Measurements from ENCODE around the gene CDX1. TPM values are rescaled to one million over a fixed set of nuclear protein-coding genes. Genes with fewer than 3 reads are reported as not detected.

CDX1 gene
- total and polyA plus RNA-seq, 2 of the 8 experiments (the other 6 are each of a cell fraction or from before 2014, with no cell fraction given): not detected

DNA sequence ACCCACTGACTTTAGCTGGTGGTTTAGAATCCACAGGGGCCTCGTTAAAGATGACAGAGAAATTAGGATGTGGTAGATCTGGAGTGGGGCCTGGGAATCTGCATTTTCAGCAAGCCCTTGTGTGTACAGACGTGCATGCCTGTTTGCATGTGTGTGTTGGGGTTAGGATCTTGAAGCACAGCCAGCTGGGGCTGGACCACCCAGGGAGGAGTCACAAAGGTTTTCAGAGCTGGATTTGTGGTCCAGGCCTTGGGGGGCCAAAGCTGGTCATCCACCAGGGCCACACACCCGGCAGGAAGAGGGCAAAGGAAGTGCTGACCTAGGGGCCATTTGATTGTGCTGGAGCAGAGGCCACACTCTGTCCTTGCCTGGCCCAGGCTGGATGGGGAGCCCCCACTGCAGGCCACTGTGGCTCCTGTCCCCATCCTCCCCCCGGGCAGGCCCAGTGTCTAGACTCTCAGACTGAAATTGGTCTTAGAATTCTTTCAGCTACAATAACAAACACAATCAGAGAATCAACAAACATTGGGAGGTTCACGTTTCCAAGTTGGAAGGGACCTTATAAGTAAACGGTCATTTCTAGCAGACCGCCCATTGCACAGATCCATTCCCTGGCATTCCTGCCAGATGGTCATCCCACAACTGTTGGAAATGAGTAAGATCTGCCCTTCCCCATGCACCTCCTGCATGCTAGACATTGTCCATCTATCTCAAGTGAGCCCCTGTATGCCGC lies 10.3 kb downstream of the CDX1 start:
- no peak for FAIRE-seq
- TF ChIP-seq KDM5A (IDR thresholded peaks at IDR 0.05; ENCODE audit: low read length): no peak

More for the DNA sequence above, 10.3 kb downstream of the CDX1 start:
- Histone ChIP-seq H3K4me1 (replicated peaks in 1 of 4; ENCODE audit: control insufficient read depth in 3 of 4, insufficient read depth in 4 of 4, low read length in 3 of 4) (no peaks in the 10 kb centered on the region; a peak in 1 of 7 replicates), H2BK20ac (ENCODE audit: low read length) (no peak overlapping the region), H2BK15ac (ENCODE audit: low read length) (no peak overlapping the region), H3K79me2 (ENCODE audit: control insufficient read depth in 1 of 2, insufficient read depth in 2 of 2, low read length in 2 of 2) (no peaks in the 10 kb centered on the region), H4K20me1 (replicated peaks in 1 of 2; ENCODE audit: control insufficient read depth in 1 of 2, insufficient read depth in 2 of 2, low read length in 2 of 2) (no peaks in the 10 kb centered on the region), H2BK5ac (ENCODE audit: low read depth, low read length) (no peak overlapping the region), H3K9ac (replicated peaks in 1 of 4; ENCODE audit: extremely low read depth in 1 of 4, low read depth in 3 of 4, low read length in 3 of 4) (no peak overlapping the region), H4K91ac (replicated peaks; ENCODE audit: insufficient read length, low read length) (no peak overlapping the region), H3K23me2 (ENCODE audit: low read depth, low read length) (no peaks in the 10 kb centered on the region), H3K9me3 (ENCODE audit: insufficient read depth in 2 of 2, low read depth in 1 of 2, low read length in 1 of 2) (no peaks in the 10 kb centered on the region), H4K5ac (ENCODE audit: insufficient read length, low read depth, low read length) (no peak overlapping the region), H3K14ac (ENCODE audit: insufficient read length) (no peak overlapping the region), H4K8ac (ENCODE audit: extremely low read depth, insufficient read depth, low read length) (no peak overlapping the region), H3K56ac (replicated peaks; ENCODE audit: insufficient read length, low read depth, low read length) (no peak overlapping the region), H3K4me2 (ENCODE audit: insufficient read depth in 1 of 2, low read depth in 2 of 2, low read length in 2 of 2) (no peak overlapping the region), H2AFZ (ENCODE audit: low read length) (no peak overlapping the region), H2BK12ac (ENCODE audit: low read depth, low read length) (no peak overlapping the region), H3K36me3 (ENCODE audit: control insufficient read depth in 2 of 4, insufficient read depth in 4 of 4, low read length in 3 of 4) (no peaks in the 10 kb centered on the region), H3K27me3 (replicated peaks in 1 of 4; ENCODE audit: control insufficient read depth in 3 of 4, extremely low read depth in 1 of 4, insufficient read depth in 3 of 4, low read length in 3 of 4) (peaks cover 0 to 13% (median 5%) of the 10 kb centered on the region in 4 experiments; a peak in 4 of 7 replicates), H2BK120ac (replicated peaks; ENCODE audit: low read depth, low read length) (no peak overlapping the region), H3K23ac (ENCODE audit: insufficient read length) (no peak overlapping the region), H3K27ac (ENCODE audit: low read depth, low read length) (no peak overlapping the region), H3K79me1 (ENCODE audit: low read depth, low read length) (no peaks in the 10 kb centered on the region; the same call in 1 of the 2 replicates), H2AK5ac (ENCODE audit: low read depth, low read length) (no peak overlapping the region), H3K4me3 (ENCODE audit: extremely low read depth in 1 of 4, insufficient read depth in 2 of 4, low read depth in 3 of 4, low read length in 4 of 4) (no peak overlapping the region), H3K4ac (replicated peaks; ENCODE audit: insufficient read length, low read depth, low read length) (no peak overlapping the region), H3K18ac (ENCODE audit: extremely low read depth, low read length) (no peak overlapping the region)
- CTCF ChIA-PET (ENCODE audit: partially characterized antibody): interaction anchor here (0.6 to 17.8 kb wide), 16 partner anchors 14 to 215 kb away, joined by 3 to 406 read pairs (median 9); partner anchors contain the start of genes CDX1, PDGFRB and SLC6A7
- 83% methylated on average over 8 of the region's 8 CpGs; no CpG with 5 or more reads in 1 of the 2 experiments for WGBS, 2 experiments (ENCODE audit: extremely low coverage in 1 of 2, insufficient coverage in 1 of 2, insufficient read length in 1 of 2, insufficient replicate concordance in 2 of 2, low coverage in 1 of 2, low lambda C conversion rate in 2 of 2, missing lambda C conversion rate in 1 of 2)
- POLR2A ChIA-PET (ENCODE audit: partially characterized antibody): interaction anchor here (1.3 kb wide), 1 partner anchor 30 kb away, joined by 4 read pairs; no protein-coding TSS in a partner anchor
- DNase-seq (ENCODE audit: low read depth in 1 of 2, low spot score in 2 of 2): no peak

Data from H1 (cell line).